Measurements from ENCODE around the gene CSNK1D.

Gene CSNK1D

DNA sequence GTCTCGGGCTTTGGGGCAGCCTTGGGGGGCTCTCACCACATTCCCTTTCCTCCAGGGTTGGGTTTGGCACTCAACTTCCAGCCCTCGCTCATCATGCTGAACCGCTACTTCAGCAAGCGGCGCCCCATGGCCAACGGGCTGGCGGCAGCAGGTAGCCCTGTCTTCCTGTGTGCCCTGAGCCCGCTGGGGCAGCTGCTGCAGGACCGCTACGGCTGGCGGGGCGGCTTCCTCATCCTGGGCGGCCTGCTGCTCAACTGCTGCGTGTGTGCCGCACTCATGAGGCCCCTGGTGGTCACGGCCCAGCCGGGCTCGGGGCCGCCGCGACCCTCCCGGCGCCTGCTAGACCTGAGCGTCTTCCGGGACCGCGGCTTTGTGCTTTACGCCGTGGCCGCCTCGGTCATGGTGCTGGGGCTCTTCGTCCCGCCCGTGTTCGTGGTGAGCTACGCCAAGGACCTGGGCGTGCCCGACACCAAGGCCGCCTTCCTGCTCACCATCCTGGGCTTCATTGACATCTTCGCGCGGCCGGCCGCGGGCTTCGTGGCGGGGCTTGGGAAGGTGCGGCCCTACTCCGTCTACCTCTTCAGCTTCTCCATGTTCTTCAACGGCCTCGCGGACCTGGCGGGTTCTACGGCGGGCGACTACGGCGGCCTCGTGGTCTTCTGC, 36.3 kb downstream of the CSNK1D start:
- Mint-ChIP-seq H3K27me3 (no peaks in the 10 kb centered on the region), H3K27ac (peak overlapping the region in 1 of 2 donors; percentile 84), H3K36me3 (ENCODE audit: insufficient read depth) (peaks cover 95% of the 10 kb centered on the region), H3K4me3 (peak overlapping the region in 1 of 2 donors; percentile 39), H3K4me1 (ENCODE audit: low read depth in 2 of 2) (peaks cover 25 to 40% of the 10 kb centered on the region in 2 donors), H3K9me3 (no peaks in the 10 kb centered on the region)
- no peak for DNase-seq
- ATAC-seq (replicated peaks): peak; percentile 2

DNA sequence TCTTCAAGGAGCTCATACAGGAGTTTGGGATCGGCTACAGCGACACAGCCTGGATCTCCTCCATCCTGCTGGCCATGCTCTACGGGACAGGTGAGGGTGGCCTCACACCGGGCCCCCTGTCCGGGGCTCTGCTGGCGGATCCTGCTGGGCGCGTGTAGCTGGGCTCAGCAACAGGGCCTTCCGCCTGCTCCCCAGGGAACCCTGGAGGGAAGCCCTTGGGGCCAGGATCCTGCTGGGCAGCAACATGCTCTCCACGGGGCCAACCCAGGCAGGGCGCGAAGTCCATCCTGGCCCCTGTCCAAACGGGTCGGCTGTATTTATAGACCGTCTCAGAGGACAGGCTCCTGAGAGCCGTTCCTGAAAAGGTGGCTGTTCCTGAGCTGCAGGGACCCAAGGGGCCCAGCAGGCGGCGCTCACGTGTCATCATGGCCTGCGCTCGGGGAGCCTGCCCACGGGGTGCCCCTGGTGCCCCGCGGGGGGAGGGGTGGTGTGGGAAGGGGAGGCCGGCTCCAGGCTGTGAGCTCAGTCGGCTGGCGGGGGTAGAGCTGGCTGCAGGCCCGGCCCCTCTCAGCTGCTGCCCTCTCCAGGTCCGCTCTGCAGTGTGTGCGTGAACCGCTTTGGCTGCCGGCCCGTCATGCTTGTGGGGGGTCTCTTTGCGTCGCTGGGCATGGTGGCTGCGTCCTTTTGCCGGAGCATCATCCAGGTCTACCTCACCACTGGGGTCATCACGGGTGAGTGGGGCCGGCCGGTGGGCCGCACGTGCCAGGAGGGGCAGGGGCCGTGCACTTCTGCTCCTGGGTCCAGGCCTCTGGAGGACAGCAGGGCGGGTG, 37.1 kb downstream of the CSNK1D start:
- ATAC-seq (replicated peaks): peak; percentile 34
- Mint-ChIP-seq H3K9me3 (no peaks in the 10 kb centered on the region), H3K36me3 (ENCODE audit: insufficient read depth) (peaks cover 93% of the 10 kb centered on the region)

GRCh38 chr17:82235775-82236141, 37.7 kb downstream of the CSNK1D start:
- H3K4me3 Mint-ChIP-seq: peak overlapping the region in 1 of 2 donors; percentile 14
- peak overlapping the region; percentile 75 to 84 for H3K27ac Mint-ChIP-seq
- H3K36me3 Mint-ChIP-seq (ENCODE audit: insufficient read depth): peaks cover 88% of the 10 kb centered on the region
- no peak for ATAC-seq (replicated peaks)
- H3K4me1 Mint-ChIP-seq (ENCODE audit: low read depth in 2 of 2): peaks cover 21 to 36% of the 10 kb centered on the region in 2 donors
- H3K27me3 Mint-ChIP-seq: no peaks in the 10 kb centered on the region
- DNase-seq: no peak
- H3K9me3 Mint-ChIP-seq: no peaks in the 10 kb centered on the region

More for the DNA sequence above, 37.1 kb downstream of the CSNK1D start:
- H3K4me3 Mint-ChIP-seq: peak overlapping the region in 1 of 2 donors; percentile 14
- no peaks in the 10 kb centered on the region for H3K27me3 Mint-ChIP-seq
- peak; percentile 56 to 69 (median 65) for DNase-seq
- H3K27ac Mint-ChIP-seq: peak overlapping the region; percentile 75 to 84
- peaks cover 22 to 38% of the 10 kb centered on the region in 2 donors for H3K4me1 Mint-ChIP-seq (ENCODE audit: low read depth in 2 of 2)

DNA sequence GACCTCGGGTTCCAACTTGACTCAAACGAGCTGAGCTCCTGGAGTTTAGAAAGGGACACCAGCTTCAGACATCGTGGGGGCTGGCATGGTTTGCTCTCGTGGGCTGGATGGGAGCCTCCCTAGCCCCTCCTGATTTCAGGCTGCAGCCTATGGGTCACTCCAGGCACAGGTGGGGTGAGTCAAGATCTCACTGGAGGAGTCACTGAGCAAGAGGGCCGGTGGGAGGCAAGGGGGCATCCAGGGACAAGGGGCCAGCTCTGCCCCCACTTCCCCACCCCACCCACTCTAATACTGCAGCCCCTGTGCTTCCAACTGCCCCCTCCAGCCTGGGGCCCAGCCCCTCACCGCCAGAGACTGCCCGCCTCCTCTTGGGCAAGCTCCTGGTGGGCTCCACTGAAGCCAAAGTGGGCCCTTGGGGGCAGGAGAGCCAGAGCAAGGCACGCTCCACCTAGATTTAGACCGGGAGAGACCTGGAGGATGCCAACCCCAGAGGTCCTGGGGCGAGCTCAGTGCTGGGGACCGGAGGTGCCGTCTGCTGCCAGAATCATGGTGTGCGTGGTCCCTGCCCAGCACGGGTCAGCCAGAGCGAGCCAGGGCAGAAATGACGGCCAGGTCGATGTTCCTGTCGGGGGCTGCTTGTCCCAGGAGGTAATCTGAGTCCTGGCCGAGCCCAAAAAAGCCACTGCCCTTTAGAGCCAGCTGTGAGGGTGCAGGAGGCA, 38.3 kb downstream of the CSNK1D start:
- H3K27me3 Mint-ChIP-seq: no peaks in the 10 kb centered on the region
- ATAC-seq (replicated peaks) (no peak), DNase-seq (no peak)
- H3K9me3 Mint-ChIP-seq: no peaks in the 10 kb centered on the region
- H3K4me3 Mint-ChIP-seq: no peak overlapping the region
- peaks cover 85% of the 10 kb centered on the region for H3K36me3 Mint-ChIP-seq (ENCODE audit: insufficient read depth)
- H3K4me1 Mint-ChIP-seq (ENCODE audit: low read depth in 2 of 2): peaks cover 22 to 30% of the 10 kb centered on the region in 2 donors
- H3K27ac Mint-ChIP-seq: peak overlapping the region; percentile 77 to 84

GRCh38 chr17:82234211-82235055, 39.1 kb downstream of the CSNK1D start:
- H3K27me3 Mint-ChIP-seq: no peaks in the 10 kb centered on the region
- H3K4me3 Mint-ChIP-seq: no peak overlapping the region
- peak overlapping the region; percentile 77 to 84 for H3K27ac Mint-ChIP-seq
- no peaks in the 10 kb centered on the region for H3K9me3 Mint-ChIP-seq
- H3K36me3 Mint-ChIP-seq (ENCODE audit: insufficient read depth): peaks cover 85% of the 10 kb centered on the region
- ATAC-seq (replicated peaks) (no peak), DNase-seq (no peak)
- peaks cover 22 to 32% of the 10 kb centered on the region in 2 donors for H3K4me1 Mint-ChIP-seq (ENCODE audit: low read depth in 2 of 2)

GRCh38 chr17:82232876-82233785, 40.4 kb downstream of the CSNK1D start:
- no peaks in the 10 kb centered on the region for H3K27me3 Mint-ChIP-seq
- H3K27ac Mint-ChIP-seq: peak overlapping the region; percentile 33 to 49
- peaks cover 11 to 20% of the 10 kb centered on the region in 2 donors for H3K4me1 Mint-ChIP-seq (ENCODE audit: low read depth in 2 of 2)
- H3K9me3 Mint-ChIP-seq: no peaks in the 10 kb centered on the region
- peaks cover 78% of the 10 kb centered on the region for H3K36me3 Mint-ChIP-seq (ENCODE audit: insufficient read depth)
- H3K4me3 Mint-ChIP-seq: peak overlapping the region in 1 of 2 donors; percentile 38
- ATAC-seq (replicated peaks) (no peak), DNase-seq (no peak)

GRCh38 chr17:82232322-82232820, 41.1 kb downstream of the CSNK1D start:
- peak overlapping the region in 1 of 2 donors; percentile 23 for H3K27ac Mint-ChIP-seq
- H3K4me3 Mint-ChIP-seq: peak overlapping the region in 1 of 2 donors; percentile 25

GRCh38 chr17:82231562-82232321, 41.8 kb downstream of the CSNK1D start:
- no peaks in the 10 kb centered on the region for H3K9me3 Mint-ChIP-seq
- H3K27ac Mint-ChIP-seq: peak overlapping the region in 1 of 2 donors; percentile 23
- H3K27me3 Mint-ChIP-seq: no peaks in the 10 kb centered on the region
- H3K4me3 Mint-ChIP-seq: peak overlapping the region in 1 of 2 donors; percentile 25
- peaks cover 65% of the 10 kb centered on the region for H3K36me3 Mint-ChIP-seq (ENCODE audit: insufficient read depth)
- ATAC-seq (replicated peaks): no peak
- no peak for DNase-seq
- H3K4me1 Mint-ChIP-seq (ENCODE audit: low read depth in 2 of 2): peaks cover 10 to 21% of the 10 kb centered on the region in 2 donors

More at GRCh38 chr17:82232322-82232820, 41.1 kb downstream of the CSNK1D start:
- no peaks in the 10 kb centered on the region for H3K27me3 Mint-ChIP-seq
- H3K9me3 Mint-ChIP-seq: no peaks in the 10 kb centered on the region
- peaks cover 71% of the 10 kb centered on the region for H3K36me3 Mint-ChIP-seq (ENCODE audit: insufficient read depth)
- ATAC-seq (replicated peaks) (no peak), DNase-seq (no peak)
- H3K4me1 Mint-ChIP-seq (ENCODE audit: low read depth in 2 of 2): peaks cover 10 to 18% of the 10 kb centered on the region in 2 donors

DNA sequence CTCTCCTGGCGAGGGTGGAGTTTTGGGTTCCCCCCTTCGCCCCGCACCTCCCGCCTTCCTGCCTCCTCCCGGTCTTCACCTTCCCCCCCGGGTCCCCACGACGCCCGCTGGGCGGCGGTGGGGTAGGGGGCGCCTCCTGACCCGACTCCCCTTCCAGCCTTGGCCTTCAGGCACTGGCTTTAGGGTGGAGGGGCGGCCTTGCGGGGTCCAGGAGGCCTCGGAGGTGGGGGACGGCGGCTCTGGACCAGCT, 42.3 kb downstream of the CSNK1D start:
- Mint-ChIP-seq H3K36me3 (ENCODE audit: insufficient read depth) (peaks cover 60% of the 10 kb centered on the region), H3K27ac (no peak overlapping the region), H3K27me3 (no peaks in the 10 kb centered on the region), H3K4me3 (peak overlapping the region in 1 of 2 donors; percentile 10), H3K4me1 (ENCODE audit: low read depth in 2 of 2) (peaks cover 10 to 20% of the 10 kb centered on the region in 2 donors), H3K9me3 (no peaks in the 10 kb centered on the region)
- DNase-seq: peak in 1 of 3 experiments; percentile 40
- ATAC-seq (replicated peaks): peak; percentile 20

DNA sequence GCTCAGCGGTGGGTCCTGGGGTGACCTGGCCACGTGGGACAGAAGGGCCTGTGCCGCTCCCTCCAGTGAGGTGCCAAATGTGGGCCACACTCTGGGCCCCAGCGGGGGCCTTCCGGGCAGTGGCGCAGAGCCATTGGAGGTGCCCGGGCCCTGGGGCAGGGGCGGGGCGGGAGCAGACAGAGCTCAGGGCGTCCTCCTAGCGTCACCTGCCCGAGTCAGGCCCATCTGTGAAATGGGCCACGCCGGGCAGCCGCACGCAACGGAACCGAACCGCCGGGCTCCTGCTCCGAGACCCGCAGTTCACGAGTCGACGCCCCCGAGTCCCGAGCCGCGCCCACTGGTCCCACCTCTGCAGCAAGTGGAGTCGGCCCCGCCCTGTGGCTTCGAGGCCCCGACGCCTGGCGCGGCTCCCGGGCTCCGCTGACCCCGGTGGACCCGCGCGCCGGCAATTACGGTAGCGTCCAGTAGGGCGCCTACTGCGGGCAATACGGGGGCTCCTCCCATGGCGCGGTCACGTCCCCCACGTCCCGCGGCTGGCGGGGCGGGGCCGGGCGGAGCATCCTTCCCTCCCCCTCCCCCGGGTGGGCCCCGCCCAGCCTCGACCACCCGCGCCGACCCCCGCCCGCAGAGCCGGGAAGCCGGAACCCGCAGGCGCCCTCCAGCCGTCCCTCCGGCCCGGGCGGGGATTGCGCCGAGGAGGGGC, 42.7 kb downstream of the CSNK1D start:
- peaks cover 10 to 16% of the 10 kb centered on the region in 2 donors for H3K4me1 Mint-ChIP-seq (ENCODE audit: low read depth in 2 of 2)
- peak; percentile 61 to 72 (median 67) for DNase-seq
- peaks cover 55% of the 10 kb centered on the region for H3K36me3 Mint-ChIP-seq (ENCODE audit: insufficient read depth)

More for the DNA sequence above, 42.7 kb downstream of the CSNK1D start:
- peak; percentile 43 for ATAC-seq (replicated peaks)
- Mint-ChIP-seq H3K27me3 (no peaks in the 10 kb centered on the region), H3K4me3 (peak overlapping the region; percentile 75 to 77), H3K27ac (no peak overlapping the region), H3K9me3 (no peaks in the 10 kb centered on the region)
